ENCODE measurements around the gene IPP.
"Not testable (repeated sequence)": the region's sequence is repeated elsewhere in the genome, so short reads cannot be mapped to it uniquely, and the experiment has no call there.

IPP gene

DNA sequence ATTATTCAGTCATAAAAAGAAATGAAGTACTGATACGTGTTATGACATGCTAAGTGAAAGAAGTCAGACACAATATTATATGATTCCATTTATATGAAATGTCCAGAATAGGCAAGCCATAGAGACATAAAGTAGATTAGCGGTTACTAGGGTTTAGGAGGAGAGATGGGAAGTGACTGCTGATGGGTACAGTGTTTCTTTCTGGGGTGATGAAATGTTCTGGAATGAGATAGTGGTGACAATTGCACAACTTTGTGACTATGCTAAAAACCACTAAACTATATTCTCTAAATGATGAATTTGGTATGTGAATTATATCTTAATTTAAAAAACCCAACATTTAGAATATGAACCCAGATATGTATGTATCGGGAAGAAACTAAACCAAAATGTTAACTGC lies 27.6 kb downstream of the IPP start:
- in situ Hi-C loops (cut with HindIII; ENCODE audit: low sequenced_read_pairs) = no loop called here
- DNase-seq (ENCODE audit: low read depth) = no peak
- TF ChIP-seq, protein P1, sequence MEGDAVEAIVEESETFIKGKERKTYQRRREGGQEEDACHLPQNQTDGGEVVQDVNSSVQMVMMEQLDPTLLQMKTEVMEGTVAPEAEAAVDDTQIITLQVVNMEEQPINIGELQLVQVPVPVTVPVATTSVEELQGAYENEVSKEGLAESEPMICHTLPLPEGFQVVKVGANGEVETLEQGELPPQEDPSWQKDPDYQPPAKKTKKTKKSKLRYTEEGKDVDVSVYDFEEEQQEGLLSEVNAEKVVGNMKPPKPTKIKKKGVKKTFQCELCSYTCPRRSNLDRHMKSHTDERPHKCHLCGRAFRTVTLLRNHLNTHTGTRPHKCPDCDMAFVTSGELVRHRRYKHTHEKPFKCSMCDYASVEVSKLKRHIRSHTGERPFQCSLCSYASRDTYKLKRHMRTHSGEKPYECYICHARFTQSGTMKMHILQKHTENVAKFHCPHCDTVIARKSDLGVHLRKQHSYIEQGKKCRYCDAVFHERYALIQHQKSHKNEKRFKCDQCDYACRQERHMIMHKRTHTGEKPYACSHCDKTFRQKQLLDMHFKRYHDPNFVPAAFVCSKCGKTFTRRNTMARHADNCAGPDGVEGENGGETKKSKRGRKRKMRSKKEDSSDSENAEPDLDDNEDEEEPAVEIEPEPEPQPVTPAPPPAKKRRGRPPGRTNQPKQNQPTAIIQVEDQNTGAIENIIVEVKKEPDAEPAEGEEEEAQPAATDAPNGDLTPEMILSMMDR (IDR thresholded peaks at IDR 0.05; ENCODE audit: low read depth, low read length, missing control alignments) = no peak
- H3K4me3 ChIP-seq (ENCODE audit: low read depth, low read length) = no peak overlapping the region

DNA sequence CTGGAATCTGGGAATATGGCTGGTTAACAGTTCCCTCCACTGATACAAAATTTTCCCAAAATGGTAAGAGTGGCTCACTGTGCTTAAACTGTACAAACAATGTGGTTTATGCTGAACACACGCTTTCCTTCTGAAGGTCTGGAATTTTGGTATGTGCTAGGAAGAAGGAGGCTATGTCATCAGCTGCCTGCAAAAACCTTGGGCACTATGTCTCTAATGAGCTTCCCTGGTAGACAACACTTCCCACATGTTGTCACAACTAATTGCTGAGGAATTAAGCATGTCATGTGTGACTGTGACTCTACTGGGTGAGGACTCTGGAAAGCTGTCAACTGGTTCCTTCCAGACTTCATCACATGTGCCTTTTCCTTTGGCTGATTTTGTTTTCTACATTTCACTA lies 29.2 kb downstream of the IPP start:
- in situ Hi-C loops (cut with HindIII; ENCODE audit: low sequenced_read_pairs) = no loop called here
- no peak for DNase-seq (ENCODE audit: low read depth)
- H3K4me3 ChIP-seq (ENCODE audit: low read depth, low read length) = no peak overlapping the region
- TF ChIP-seq, protein P1 (IDR thresholded peaks at IDR 0.05; ENCODE audit: low read depth, low read length, missing control alignments) = no peak

DNA sequence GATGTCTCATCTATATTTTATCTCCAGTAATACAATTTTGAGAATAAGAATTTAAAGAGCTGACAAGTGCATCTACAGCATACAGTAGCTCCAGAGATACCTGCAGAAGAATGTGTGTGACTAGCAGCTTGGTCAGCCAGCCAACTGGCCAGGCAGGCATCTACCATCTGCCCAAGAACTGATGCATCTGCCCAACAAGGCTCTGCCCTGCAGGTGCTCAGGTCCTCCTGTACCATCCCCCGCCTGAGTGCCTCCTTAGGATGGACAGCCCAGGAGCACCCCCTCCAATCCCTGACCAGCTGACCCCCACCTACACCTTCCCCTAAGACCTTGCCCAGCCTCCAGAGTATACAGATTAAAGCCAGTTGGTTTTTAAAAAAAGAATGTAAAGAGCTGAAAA lies 32.2 kb downstream of the IPP start:
- in situ Hi-C loops (cut with HindIII; ENCODE audit: low sequenced_read_pairs) = no loop called here
- TF ChIP-seq, protein P1 (IDR thresholded peaks at IDR 0.05; ENCODE audit: low read depth, low read length, missing control alignments) = no peak
- no peak for DNase-seq (ENCODE audit: low read depth)

DNA sequence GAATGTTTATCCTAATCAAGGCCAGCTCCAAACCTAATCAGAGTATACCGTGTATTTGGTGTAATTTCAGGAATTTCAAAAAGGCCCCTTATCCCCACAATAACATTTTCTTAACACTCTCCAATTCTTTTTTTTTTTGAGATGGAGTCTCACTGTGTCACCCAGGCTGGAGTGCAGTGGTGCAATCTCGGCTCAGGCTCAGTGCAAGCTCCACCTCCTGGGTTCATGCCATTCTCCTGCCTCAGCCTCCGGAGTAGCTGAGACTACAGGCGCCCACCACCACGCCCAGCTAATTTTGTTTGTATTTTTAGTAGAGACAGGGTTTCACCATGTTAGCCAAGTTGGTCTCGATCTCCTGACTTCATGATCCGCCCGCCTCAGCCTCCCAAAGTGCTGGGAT lies 33.1 kb downstream of the IPP start:
- DNase-seq (ENCODE audit: low read depth); in situ Hi-C loops (cut with HindIII; ENCODE audit: low sequenced_read_pairs); H3K4me3 ChIP-seq (ENCODE audit: low read depth, low read length): not testable (repeated sequence)

More for the DNA sequence above, 32.2 kb downstream of the IPP start:
- H3K4me3 ChIP-seq (ENCODE audit: low read depth, low read length) = no peak overlapping the region

DNA sequence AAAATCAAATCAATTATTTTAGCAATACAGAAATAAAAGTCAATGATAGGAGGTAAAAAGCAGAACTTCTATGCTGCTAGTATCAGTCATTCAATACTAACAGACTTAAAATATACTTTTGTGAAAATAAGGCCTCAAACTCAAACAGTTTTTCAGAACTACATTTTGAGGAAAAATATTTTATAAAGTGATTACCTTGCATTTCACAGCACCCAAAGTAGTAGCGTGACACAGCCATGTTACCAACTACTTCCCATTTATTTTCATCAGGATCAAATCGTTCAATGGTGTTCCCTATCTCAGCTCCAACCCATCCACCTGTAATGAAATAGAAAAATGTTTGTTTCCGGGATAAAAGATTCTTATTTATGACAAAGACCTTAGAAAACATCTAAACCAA lies 33.8 kb downstream of the IPP start:
- in situ Hi-C loops (cut with HindIII; ENCODE audit: low sequenced_read_pairs) = no loop called here
- H3K4me3 ChIP-seq (ENCODE audit: low read depth, low read length) = no peak overlapping the region
- TF ChIP-seq, protein P1 (IDR thresholded peaks at IDR 0.05; ENCODE audit: low read depth, low read length, missing control alignments) = no peak
- no peak for DNase-seq (ENCODE audit: low read depth)

DNA sequence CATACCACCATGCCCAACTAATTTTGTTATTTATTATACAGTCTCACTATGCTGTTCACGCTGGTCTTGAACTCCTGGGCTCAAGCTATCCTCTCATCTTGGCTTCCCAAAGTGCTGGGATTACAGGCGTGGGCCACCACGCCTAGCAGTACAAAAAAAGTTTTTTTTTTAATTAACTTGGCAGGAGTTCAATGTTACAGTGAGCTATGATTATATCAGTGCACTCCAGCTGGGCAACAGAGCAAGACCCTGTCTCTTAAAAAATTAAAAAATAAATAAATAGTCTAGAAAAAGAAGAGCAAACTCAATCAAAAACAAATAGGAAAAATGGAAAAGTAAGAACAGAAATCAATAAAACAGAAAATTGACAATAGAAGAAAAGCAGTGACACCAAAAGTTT lies 36.7 kb downstream of the IPP start:
- in situ Hi-C loops (cut with HindIII; ENCODE audit: low sequenced_read_pairs) = no loop called here
- TF ChIP-seq, protein P1 (IDR thresholded peaks at IDR 0.05; ENCODE audit: low read depth, low read length, missing control alignments) = no peak
- no peak overlapping the region for H3K4me3 ChIP-seq (ENCODE audit: low read depth, low read length)
- no peak for DNase-seq (ENCODE audit: low read depth)

DNA sequence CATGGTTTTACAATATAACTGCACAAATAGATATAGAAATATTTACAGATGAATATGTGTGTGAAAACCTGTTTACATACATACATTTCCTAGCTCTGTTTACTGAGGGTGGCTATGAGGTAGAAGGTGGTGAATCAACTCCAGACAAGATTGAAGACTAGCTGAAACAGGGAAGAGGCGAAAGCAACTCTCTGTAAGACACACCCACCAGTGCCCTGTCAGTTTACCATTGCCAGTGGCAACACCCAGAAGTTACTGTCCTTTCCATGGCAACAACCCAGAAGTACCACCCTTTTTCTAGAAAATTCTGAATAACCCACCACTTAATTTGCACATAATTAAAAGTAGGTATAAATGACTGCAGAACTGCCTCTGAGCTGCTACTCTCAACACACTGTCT lies 45.8 kb downstream of the IPP start:
- no peak for DNase-seq (ENCODE audit: low read depth)
- H3K4me3 ChIP-seq (ENCODE audit: low read depth, low read length) = no peak overlapping the region
- TF ChIP-seq, protein P1 (IDR thresholded peaks at IDR 0.05; ENCODE audit: low read depth, low read length, missing control alignments) = no peak
- in situ Hi-C loops (cut with HindIII; ENCODE audit: low sequenced_read_pairs) = no loop called here
